K562 treated with DMSO at 1 percent for 24 hours (cell line): ENCODE data around the gene SYNJ2. TPM values are rescaled to one million over a fixed set of nuclear protein-coding genes. Genes with fewer than 3 reads are reported as not detected.

Experiments
- total RNA-seq: library from RNA; unstranded; fragments of 300-600 nt; gene quantifications from 2 replicates; pipeline ENCODE4 v1.2.3, GENCODE V29; 2022; ENCODE audit warnings: low read depth; ENCODE audit not compliant: insufficient read depth

The SYNJ2 gene
- 15.0 and 15.8 TPM in 2 replicates for total RNA-seq

GRCh38 chr6:157981395-157982101 lies at the start of gene SYNJ2:
SYNJ2 (plus strand) TSS chr6:157981863; CDS start chr6:157981962, 99 bp downstream.

Other genes starting within 250 kb of the SYNJ2 start
- gene SNX9, start 158.6 kb upstream of the SYNJ2 start, total RNA-seq, result 43.4 and 47.5 TPM in 2 replicates
- 3.9 and 5.2 TPM in 2 replicates for gene SERAC1, start 186.4 kb downstream of the SYNJ2 start, total RNA-seq
- gene GTF2H5, start 186.5 kb downstream of the SYNJ2 start, total RNA-seq, result 3.6 and 4.1 TPM in 2 replicates